ENCODE results near the gene EVA1A. TPM values are rescaled to one million over a fixed set of nuclear protein-coding genes. Genes with fewer than 3 reads are reported as not detected.

EVA1A gene
- polyA plus RNA-seq, 1 donor (not counting 4 experiments of a cell fraction or from before 2014, with no cell fraction given), result 11.5 TPM

- Histone ChIP-seq H3K27me3 (ENCODE audit: control insufficient read depth, extremely low read depth, insufficient read depth, low read length) (no peaks in the 10 kb centered on the region), H2AFZ (ENCODE audit: control insufficient read depth, low read length) (no peak overlapping the region), H4K20me1 (ENCODE audit: control insufficient read depth, extremely low read depth, insufficient read depth, low read length) (no peaks in the 10 kb centered on the region), H3K4me2 (ENCODE audit: control insufficient read depth, extremely low read depth, insufficient read depth, low read depth, low read length) (no peak overlapping the region), H3K27ac (ENCODE audit: control insufficient read depth, insufficient read depth, low read length) (no peak overlapping the region), H3K4me3 (ENCODE audit: control insufficient read depth in 2 of 3, extremely low read depth in 1 of 3, insufficient read depth in 2 of 3, low read depth in 1 of 3, low read length in 3 of 3) (no peak overlapping the region), H3K79me2 (ENCODE audit: control insufficient read depth, insufficient read depth, low read length) (no peaks in the 10 kb centered on the region), H3K36me3 (ENCODE audit: control insufficient read depth in 2 of 2, extremely low read depth in 1 of 2, insufficient read depth in 2 of 2, low read length in 2 of 2) (no peaks in the 10 kb centered on the region), H3K9ac (ENCODE audit: control insufficient read depth, extremely low read depth, insufficient read depth, low read length) (no peak overlapping the region), H3K9me3 (ENCODE audit: control insufficient read depth, low read depth, low read length) (no peaks in the 10 kb centered on the region), H3K9me1 (ENCODE audit: control insufficient read depth, extremely low read depth, insufficient read depth, low read length) (no peaks in the 10 kb centered on the region), H3K4me1 (ENCODE audit: control insufficient read depth, extremely low read depth, insufficient read depth, low read length) (peaks cover 33% of the 10 kb centered on the region)
- FAIRE-seq (no peak), DNase-seq (ENCODE audit: low read depth, low spot score) (no peak)
- dilution Hi-C loops (cut with MboI; ENCODE audit: extremely low pct_ligation_motif_present, low sequenced_read_pairs), result no loop called here
- TF ChIP-seq CTCF (optimal IDR thresholded peaks at IDR 0.05 in 1 of 3, IDR thresholded peaks at IDR 0.05 in 1 of 3, conservative IDR thresholded peaks at IDR 0.05 in 1 of 3; ENCODE audit: extremely low read depth in 1 of 3, insufficient read depth in 2 of 3, low read length in 3 of 3) (no peak), EZH2 (IDR thresholded peaks at IDR 0.05; ENCODE audit: low read length) (no peak)
These were observed 7.4 kb upstream of the EVA1A start for GRCh38 chr2:75568174-75568573.

GRCh38 chr2:75565472-75566462 is 5.0 kb upstream of the EVA1A start:
- no peak overlapping the region for H2AFZ ChIP-seq (ENCODE audit: control insufficient read depth, low read length)
- H3K9ac ChIP-seq (ENCODE audit: control insufficient read depth, extremely low read depth, insufficient read depth, low read length), result no peak overlapping the region
- H3K9me3 ChIP-seq (ENCODE audit: control insufficient read depth, low read depth, low read length), result no peaks in the 10 kb centered on the region
- dilution Hi-C loops (cut with MboI; ENCODE audit: extremely low pct_ligation_motif_present, low sequenced_read_pairs), result no loop called here
- H4K20me1 ChIP-seq (ENCODE audit: control insufficient read depth, extremely low read depth, insufficient read depth, low read length), result no peaks in the 10 kb centered on the region
- DNase-seq (ENCODE audit: low read depth, low spot score) (no peak), FAIRE-seq (no peak)
- no peaks in the 10 kb centered on the region for H3K27me3 ChIP-seq (ENCODE audit: control insufficient read depth, extremely low read depth, insufficient read depth, low read length)
- H3K27ac ChIP-seq (ENCODE audit: control insufficient read depth, insufficient read depth, low read length), result no peak overlapping the region
- peaks cover 25% of the 10 kb centered on the region for H3K4me1 ChIP-seq (ENCODE audit: control insufficient read depth, extremely low read depth, insufficient read depth, low read length)
- no peaks in the 10 kb centered on the region for H3K79me2 ChIP-seq (ENCODE audit: control insufficient read depth, insufficient read depth, low read length)
- H3K36me3 ChIP-seq (ENCODE audit: control insufficient read depth in 2 of 2, extremely low read depth in 1 of 2, insufficient read depth in 2 of 2, low read length in 2 of 2), result no peaks in the 10 kb centered on the region
- H3K4me3 ChIP-seq (ENCODE audit: control insufficient read depth in 2 of 3, extremely low read depth in 1 of 3, insufficient read depth in 2 of 3, low read depth in 1 of 3, low read length in 3 of 3), result no peak overlapping the region
- no peaks in the 10 kb centered on the region for H3K9me1 ChIP-seq (ENCODE audit: control insufficient read depth, extremely low read depth, insufficient read depth, low read length)
- TF ChIP-seq EZH2 (IDR thresholded peaks at IDR 0.05; ENCODE audit: low read length) (no peak), CTCF (optimal IDR thresholded peaks at IDR 0.05 in 1 of 3, IDR thresholded peaks at IDR 0.05 in 1 of 3, conservative IDR thresholded peaks at IDR 0.05 in 1 of 3; ENCODE audit: extremely low read depth in 1 of 3, insufficient read depth in 2 of 3, low read length in 3 of 3) (no peak)
- H3K4me2 ChIP-seq (ENCODE audit: control insufficient read depth, extremely low read depth, insufficient read depth, low read depth, low read length), result no peak overlapping the region
